Fibroblast of lung (primary cell): ENCODE data around the gene MICALL1. TPM values are rescaled to one million over a fixed set of nuclear protein-coding genes. Genes with fewer than 3 reads are reported as not detected.

Experiments used
- DNase-seq, 2 donors: peaks; one replicate each; pipeline versions ENCODE4 v3.0.0 to v3.0.0-alpha.2; 2010; ENCODE audit warnings: low read depth in 2 of 2
- H2AFZ ChIP-seq: 2 replicates; pipeline ENCODE4 v1.5.1; 2012; ENCODE audit warnings: low read length, control low read depth, inconsistent platforms
- H3K27ac ChIP-seq: 2 replicates; pipeline ENCODE4 v1.5.1; 2011; ENCODE audit warnings: low read length, control low read depth; ENCODE audit not compliant: insufficient read depth
- H3K27me3 ChIP-seq: 2 replicates; pipeline ENCODE4 v1.5.1; 2011; ENCODE audit warnings: mild to moderate bottlenecking, low read length; ENCODE audit not compliant: control insufficient read depth, insufficient read depth
- H3K36me3 ChIP-seq: 2 replicates; pipeline ENCODE4 v1.5.1; 2011; ENCODE audit warnings: low read length; ENCODE audit not compliant: control insufficient read depth, insufficient read depth
- H3K4me1 ChIP-seq: 2 replicates; pipeline ENCODE4 v1.5.1; 2011; ENCODE audit warnings: low read length; ENCODE audit not compliant: control insufficient read depth, insufficient read depth; ENCODE audit errors: extremely low read depth
- H3K4me2 ChIP-seq: 2 replicates; pipeline ENCODE4 v1.5.1; 2011; ENCODE audit warnings: low read length, control low read depth; ENCODE audit not compliant: insufficient read depth; ENCODE audit errors: extremely low read depth
- H3K4me3 ChIP-seq, 4 experiments: fragments of 200-600 bp in 1 of 4; sonication (generic) in 1 of 4; replicated peaks in 1 of 4; 2 replicates each; pipeline ENCODE4 v1.5.1; 2011 to 2016; ENCODE audit warnings: low read length in 4 of 4, low read depth in 3 of 4, mild to moderate bottlenecking in 3 of 4, control low read depth in 2 of 4, inconsistent platforms in 1 of 4, mixed read lengths in 1 of 4; ENCODE audit not compliant: insufficient read depth in 1 of 4; ENCODE audit errors: control extremely low read depth in 1 of 4
- H3K79me2 ChIP-seq: 2 replicates; pipeline ENCODE4 v1.5.1; 2012; ENCODE audit warnings: mild to moderate bottlenecking, low read length, inconsistent platforms; ENCODE audit not compliant: control insufficient read depth, insufficient read depth
- H3K9ac ChIP-seq: 2 replicates; pipeline ENCODE4 v1.5.1; 2011; ENCODE audit warnings: mild to moderate bottlenecking, low read length, control low read depth; ENCODE audit not compliant: insufficient read depth
- H3K9me3 ChIP-seq: 2 replicates; pipeline ENCODE4 v1.5.1; 2012; ENCODE audit warnings: low read depth, low read length; ENCODE audit not compliant: control insufficient read depth, insufficient read depth
- H4K20me1 ChIP-seq: 2 replicates; pipeline ENCODE4 v1.5.1; 2011; ENCODE audit warnings: low read length; ENCODE audit not compliant: control insufficient read depth, insufficient read depth; ENCODE audit errors: extremely low read depth
- EZH2 ChIP-seq: IDR thresholded peaks from 2 replicates; pipeline ENCODE4 v1.5.1; 2012; ENCODE audit warnings: low read length, control low read depth, mild to moderate bottlenecking; ENCODE audit errors: missing control alignments
- polyA plus RNA-seq, 2 donors: library from polyadenylated mRNA; depleted of rRNA in 1 of 2; stranded (reverse) in 1 of 2; unstranded in 1 of 2; fragments of >200 nt; gene quantifications; 2 replicates each; pipeline ENCODE4 v1.2.1, GENCODE V29; 2011 to 2012; ENCODE audit warnings: missing spikeins in 1 of 2
- total RNA-seq: library from RNA; depleted of rRNA; stranded (reverse); fragments of >200 nt; gene quantifications from 2 replicates; pipeline ENCODE4 v1.2.1, GENCODE V29; 2014
- TF ChIP-seq, protein P1 (sequence below), 2 donors: IDR thresholded peaks in 1 of 2; conservative IDR thresholded peaks in 1 of 2; 1 replicate in 1 of 2; 2 replicates in 1 of 2; pipeline ENCODE4 v1.5.1; 2011 to 2012; ENCODE audit warnings: low read length in 2 of 2, control low read depth in 1 of 2, inconsistent platforms in 1 of 2, low read depth in 1 of 2, mild to moderate bottlenecking in 1 of 2

Gene MICALL1
- total and polyA plus RNA-seq, 2 donors (not counting 1 experiment from before 2014, with no cell fraction given), result 17.2 to 19.5 TPM

DNA sequence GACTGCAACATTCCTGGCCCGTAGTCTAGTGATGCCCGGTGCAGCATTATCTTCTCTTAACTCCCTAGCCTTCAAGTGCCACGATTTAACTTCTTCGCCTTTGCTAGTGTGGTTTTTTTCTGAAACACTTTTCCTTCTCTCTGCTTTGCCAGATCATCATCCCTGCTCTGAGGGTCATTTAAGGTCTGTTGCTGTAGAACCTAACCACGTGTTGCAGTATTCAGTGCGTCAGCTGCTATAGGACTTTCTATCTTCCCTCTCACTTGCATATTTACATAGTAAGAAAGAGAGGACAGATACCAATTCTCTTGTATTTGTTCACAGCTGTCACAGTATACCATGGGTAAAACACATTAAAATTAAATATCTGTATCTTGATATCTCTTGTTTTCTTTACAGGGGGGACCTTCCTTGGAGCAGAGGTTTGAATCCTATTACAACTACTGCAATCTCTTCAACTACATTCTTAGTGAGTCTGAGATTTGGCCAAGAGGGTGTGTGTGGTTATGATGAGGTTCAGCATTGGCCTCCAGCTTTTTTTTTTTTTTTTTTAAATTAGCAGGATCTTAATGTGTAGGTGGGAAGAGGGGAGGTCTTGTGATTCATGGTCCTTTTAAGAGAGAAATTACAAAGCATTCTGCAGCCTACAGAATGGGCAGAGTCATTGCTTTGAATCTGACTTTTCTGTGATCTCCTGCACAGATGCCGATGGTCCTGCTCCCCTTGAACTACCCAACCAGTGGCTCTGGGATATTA lies 43.3 kb upstream of the MICALL1 start:
- Histone ChIP-seq H3K27ac (no peak overlapping the region), H4K20me1 (no peaks in the 10 kb centered on the region), H3K4me3 (no peak overlapping the region), H3K9ac (no peak overlapping the region), H3K79me2 (peaks cover 5% of the 10 kb centered on the region), H3K4me2 (no peak overlapping the region), H3K4me1 (no peaks in the 10 kb centered on the region), H3K27me3 (no peaks in the 10 kb centered on the region), H2AFZ (no peak overlapping the region), H3K9me3 (no peaks in the 10 kb centered on the region), H3K36me3 (peaks cover 22% of the 10 kb centered on the region)
- TF ChIP-seq, protein P1, sequence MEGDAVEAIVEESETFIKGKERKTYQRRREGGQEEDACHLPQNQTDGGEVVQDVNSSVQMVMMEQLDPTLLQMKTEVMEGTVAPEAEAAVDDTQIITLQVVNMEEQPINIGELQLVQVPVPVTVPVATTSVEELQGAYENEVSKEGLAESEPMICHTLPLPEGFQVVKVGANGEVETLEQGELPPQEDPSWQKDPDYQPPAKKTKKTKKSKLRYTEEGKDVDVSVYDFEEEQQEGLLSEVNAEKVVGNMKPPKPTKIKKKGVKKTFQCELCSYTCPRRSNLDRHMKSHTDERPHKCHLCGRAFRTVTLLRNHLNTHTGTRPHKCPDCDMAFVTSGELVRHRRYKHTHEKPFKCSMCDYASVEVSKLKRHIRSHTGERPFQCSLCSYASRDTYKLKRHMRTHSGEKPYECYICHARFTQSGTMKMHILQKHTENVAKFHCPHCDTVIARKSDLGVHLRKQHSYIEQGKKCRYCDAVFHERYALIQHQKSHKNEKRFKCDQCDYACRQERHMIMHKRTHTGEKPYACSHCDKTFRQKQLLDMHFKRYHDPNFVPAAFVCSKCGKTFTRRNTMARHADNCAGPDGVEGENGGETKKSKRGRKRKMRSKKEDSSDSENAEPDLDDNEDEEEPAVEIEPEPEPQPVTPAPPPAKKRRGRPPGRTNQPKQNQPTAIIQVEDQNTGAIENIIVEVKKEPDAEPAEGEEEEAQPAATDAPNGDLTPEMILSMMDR (conservative IDR thresholded peaks at IDR 0.05 in 1 of 2, IDR thresholded peaks at IDR 0.05 in 1 of 2; ENCODE audit: low read depth in 1 of 2, low read length in 2 of 2), result no peak
- no peak for TF ChIP-seq EZH2
- peak; percentile 23 to 71 for DNase-seq

DNA sequence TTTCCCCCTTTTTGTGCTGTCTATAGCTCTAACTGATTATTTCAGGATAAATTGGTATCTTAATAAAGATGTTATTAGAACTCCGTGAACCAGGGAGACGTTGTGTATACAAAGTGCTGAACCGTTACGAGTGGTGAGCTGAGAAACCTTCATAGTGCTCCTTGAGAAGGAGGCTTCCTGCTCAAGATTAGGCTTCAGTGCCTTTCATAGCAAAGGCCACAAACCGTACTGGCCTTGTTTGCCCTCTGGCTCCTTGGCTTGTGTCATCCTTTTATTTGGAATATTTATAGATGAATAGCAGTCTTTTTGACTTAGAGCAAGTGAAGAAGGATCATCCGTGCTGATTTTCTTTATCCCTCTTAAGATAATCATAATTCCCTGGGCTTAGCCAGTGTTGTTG lies 40.6 kb upstream of the MICALL1 start:
- H3K9me3 ChIP-seq, result no peaks in the 10 kb centered on the region
- H3K9ac ChIP-seq, result no peak overlapping the region
- no peak overlapping the region for H2AFZ ChIP-seq
- H3K4me2 ChIP-seq, result no peak overlapping the region
- DNase-seq, result no peak
- TF ChIP-seq, protein P1 (conservative IDR thresholded peaks at IDR 0.05 in 1 of 2, IDR thresholded peaks at IDR 0.05 in 1 of 2; ENCODE audit: low read depth in 1 of 2, low read length in 2 of 2), result no peak
- TF ChIP-seq EZH2, result no peak
- H3K4me1 ChIP-seq, result no peaks in the 10 kb centered on the region
- peaks cover 1% of the 10 kb centered on the region for H4K20me1 ChIP-seq
- H3K4me3 ChIP-seq, result no peak overlapping the region
- no peaks in the 10 kb centered on the region for H3K27me3 ChIP-seq
- peaks cover 2% of the 10 kb centered on the region for H3K79me2 ChIP-seq
- H3K36me3 ChIP-seq, result peaks cover 25% of the 10 kb centered on the region
- H3K27ac ChIP-seq, result no peak overlapping the region

DNA sequence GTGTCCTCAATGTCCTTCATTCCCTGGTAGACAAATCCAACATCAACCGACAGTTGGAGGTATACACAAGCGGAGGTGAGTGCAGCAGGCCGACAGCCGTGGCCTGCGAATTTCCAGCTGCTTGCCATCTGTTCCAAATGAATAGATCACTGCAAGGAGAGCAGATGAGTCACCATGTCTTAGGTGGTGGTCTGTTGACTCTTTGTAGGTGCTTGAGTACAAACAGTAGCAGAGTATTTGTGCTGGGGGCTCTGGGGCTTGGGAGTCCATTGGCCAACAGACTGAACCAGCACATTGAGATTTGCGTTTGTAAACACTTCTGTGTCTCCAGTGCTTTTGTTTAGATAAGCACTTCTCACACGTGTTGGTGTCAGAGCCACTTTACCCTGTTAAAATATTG lies 35.8 kb upstream of the MICALL1 start:
- H3K79me2 ChIP-seq, result no peaks in the 10 kb centered on the region
- no peaks in the 10 kb centered on the region for H3K27me3 ChIP-seq
- H3K27ac ChIP-seq, result peak overlapping the region; percentile 5
- no peaks in the 10 kb centered on the region for H3K9me3 ChIP-seq
- no peak overlapping the region for H3K4me2 ChIP-seq
- TF ChIP-seq, protein P1 (conservative IDR thresholded peaks at IDR 0.05 in 1 of 2, IDR thresholded peaks at IDR 0.05 in 1 of 2; ENCODE audit: low read depth in 1 of 2, low read length in 2 of 2), result no peak
- no peak for TF ChIP-seq EZH2
- H2AFZ ChIP-seq, result no peak overlapping the region
- H3K9ac ChIP-seq, result no peak overlapping the region
- no peak overlapping the region for H3K4me3 ChIP-seq
- DNase-seq, result peak in 1 of 2 donors; percentile 50
- peaks cover 22% of the 10 kb centered on the region for H3K36me3 ChIP-seq
- H3K4me1 ChIP-seq, result no peaks in the 10 kb centered on the region
- peaks cover 1% of the 10 kb centered on the region for H4K20me1 ChIP-seq
